DOHH2 (cell line): Measurements from ENCODE around the gene PRRT2.

ENCODE experiments used
- EZH2phosphoT487 ChIP-seq: fragments of 200-600 bp; sonication (generic); IDR thresholded peaks from 2 replicates; pipeline ENCODE4 v1.6.1; 2017; ENCODE audit warnings: borderline replicate concordance, mild to moderate bottlenecking, antibody characterized with exemption, low read length, moderate library complexity, mixed read lengths
- TF ChIP-seq, protein P1 (sequence below): fragments of 200-600 bp; sonication (generic); IDR thresholded peaks from one replicate; pipeline ENCODE4 v1.5.1; 2014; ENCODE audit warnings: antibody characterized with exemption, mild to moderate bottlenecking, low read depth, low read length; ENCODE audit not compliant: poor library complexity, severe bottlenecking

GRCh38 chr16:29850998-29851397, 39.0 kb downstream of the PRRT2 start:
- TF ChIP-seq, protein P1, sequence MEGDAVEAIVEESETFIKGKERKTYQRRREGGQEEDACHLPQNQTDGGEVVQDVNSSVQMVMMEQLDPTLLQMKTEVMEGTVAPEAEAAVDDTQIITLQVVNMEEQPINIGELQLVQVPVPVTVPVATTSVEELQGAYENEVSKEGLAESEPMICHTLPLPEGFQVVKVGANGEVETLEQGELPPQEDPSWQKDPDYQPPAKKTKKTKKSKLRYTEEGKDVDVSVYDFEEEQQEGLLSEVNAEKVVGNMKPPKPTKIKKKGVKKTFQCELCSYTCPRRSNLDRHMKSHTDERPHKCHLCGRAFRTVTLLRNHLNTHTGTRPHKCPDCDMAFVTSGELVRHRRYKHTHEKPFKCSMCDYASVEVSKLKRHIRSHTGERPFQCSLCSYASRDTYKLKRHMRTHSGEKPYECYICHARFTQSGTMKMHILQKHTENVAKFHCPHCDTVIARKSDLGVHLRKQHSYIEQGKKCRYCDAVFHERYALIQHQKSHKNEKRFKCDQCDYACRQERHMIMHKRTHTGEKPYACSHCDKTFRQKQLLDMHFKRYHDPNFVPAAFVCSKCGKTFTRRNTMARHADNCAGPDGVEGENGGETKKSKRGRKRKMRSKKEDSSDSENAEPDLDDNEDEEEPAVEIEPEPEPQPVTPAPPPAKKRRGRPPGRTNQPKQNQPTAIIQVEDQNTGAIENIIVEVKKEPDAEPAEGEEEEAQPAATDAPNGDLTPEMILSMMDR = no peak
- no peak for TF ChIP-seq EZH2phosphoT487
